Prostate gland (tissue), 2 donors: ENCODE data around the gene SLC7A14. TPM values are rescaled to one million over a fixed set of nuclear protein-coding genes. Genes with fewer than 3 reads are reported as not detected.

ENCODE experiments used
- DNase-seq: peaks from one replicate; pipeline ENCODE4 v3.0.0-alpha.2; 2019; ENCODE audit warnings: low spot score
- H3K27ac ChIP-seq, 2 donors: fragments of 200-600 bp; sonication (generic); 2 replicates each; pipeline ENCODE4 v1.5.1; 2017 to 2019
- H3K27me3 ChIP-seq: fragments of 200-600 bp; sonication (generic); replicated peaks from 2 replicates; pipeline ENCODE4 v1.5.1; 2019; ENCODE audit not compliant: insufficient read depth
- H3K36me3 ChIP-seq, 2 donors: fragments of 200-600 bp; sonication (generic); 1 replicate in 1 of 2; 2 replicates in 1 of 2; pipeline versions ENCODE4 v1.5.1 to v1.8.1; 2017 to 2019
- H3K4me1 ChIP-seq: fragments of 200-600 bp; sonication (generic); replicated peaks from 2 replicates; pipeline ENCODE4 v1.5.1; 2019
- H3K4me3 ChIP-seq, 2 donors: fragments of 200-600 bp; sonication (generic); 2 replicates each; pipeline ENCODE4 v1.5.1; 2017 to 2019
- H3K9me3 ChIP-seq: fragments of 200-600 bp; sonication (generic); 2 replicates; pipeline ENCODE4 v1.5.1; 2017
- POLR2A ChIP-seq: fragments of 450-650 bp; IDR thresholded peaks from one replicate; pipeline ENCODE4 v1.6.1; 2016; ENCODE audit warnings: antibody characterized with exemption, mild to moderate bottlenecking
- POLR2AphosphoS5 ChIP-seq: sonication (generic); formaldehyde crosslinking; IDR thresholded peaks from one replicate; pipeline ENCODE4 v1.6.1; 2017; ENCODE audit warnings: antibody characterized with exemption
- WGBS: methylation state at CpG from one replicate; pipeline ENCODE4 v1.1.5; 2018; 5-methylcytosine and 5-hydroxymethylcytosine counted together
- intact Hi-C: fragments of 100-400 bp; cut with DNase I; formaldehyde crosslinking; loops from one replicate; pipeline ENCODE4 v1.14.2; 2022
- total RNA-seq, 2 donors: library from RNA; depleted of rRNA; stranded (reverse); fragments of >200 nt; gene quantifications; one replicate each; pipeline ENCODE4 v1.1.0, GENCODE V29; 2016
- TF ChIP-seq, protein P1 (sequence below), 4 experiments: fragments of 200-600 bp in 2 of 4; fragments of 450-650 bp in 2 of 4; sonication (generic) in 2 of 4; IDR thresholded peaks; 1 replicate in 3 of 4; 2 replicates in 1 of 4; pipeline ENCODE4 v1.5.1; 2016 to 2019; ENCODE audit warnings: antibody characterized with exemption in 4 of 4, mild to moderate bottlenecking in 2 of 4, moderate library complexity in 2 of 4

The SLC7A14 gene
- total RNA-seq, 2 donors from 2014 or later, result 0.05 to 0.11 TPM

DNA sequence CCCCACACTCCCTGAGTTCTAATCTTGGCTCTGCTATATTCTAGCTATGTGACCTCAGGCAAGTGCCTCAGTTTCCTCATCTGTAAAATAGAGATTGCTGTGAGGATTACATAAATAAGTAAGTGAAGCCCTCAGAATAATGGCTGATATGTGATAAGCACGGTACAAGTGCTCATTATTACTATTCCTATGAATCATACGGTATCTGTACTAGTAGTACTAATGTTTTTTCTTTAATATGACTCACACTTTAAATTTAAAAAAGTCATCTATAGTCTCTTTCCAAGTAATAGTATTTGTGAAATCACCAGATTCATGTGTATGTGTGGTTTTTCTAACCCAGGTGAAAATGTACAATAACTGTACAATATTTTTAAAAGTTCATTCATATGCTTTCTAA lies 108.5 kb downstream of the SLC7A14 start:
- Histone ChIP-seq H3K27me3 (no peaks in the 10 kb centered on the region), H3K4me1 (no peaks in the 10 kb centered on the region), H3K4me3 (no peak overlapping the region), H3K36me3 (no peaks in the 10 kb centered on the region), H3K9me3 (no peaks in the 10 kb centered on the region), H3K27ac (no peak overlapping the region)
- no peak for DNase-seq
- intact Hi-C loops, result no loop called here
- WGBS, result 66% methylated on average over 2 of the region's 2 CpGs
- TF ChIP-seq, protein P1, sequence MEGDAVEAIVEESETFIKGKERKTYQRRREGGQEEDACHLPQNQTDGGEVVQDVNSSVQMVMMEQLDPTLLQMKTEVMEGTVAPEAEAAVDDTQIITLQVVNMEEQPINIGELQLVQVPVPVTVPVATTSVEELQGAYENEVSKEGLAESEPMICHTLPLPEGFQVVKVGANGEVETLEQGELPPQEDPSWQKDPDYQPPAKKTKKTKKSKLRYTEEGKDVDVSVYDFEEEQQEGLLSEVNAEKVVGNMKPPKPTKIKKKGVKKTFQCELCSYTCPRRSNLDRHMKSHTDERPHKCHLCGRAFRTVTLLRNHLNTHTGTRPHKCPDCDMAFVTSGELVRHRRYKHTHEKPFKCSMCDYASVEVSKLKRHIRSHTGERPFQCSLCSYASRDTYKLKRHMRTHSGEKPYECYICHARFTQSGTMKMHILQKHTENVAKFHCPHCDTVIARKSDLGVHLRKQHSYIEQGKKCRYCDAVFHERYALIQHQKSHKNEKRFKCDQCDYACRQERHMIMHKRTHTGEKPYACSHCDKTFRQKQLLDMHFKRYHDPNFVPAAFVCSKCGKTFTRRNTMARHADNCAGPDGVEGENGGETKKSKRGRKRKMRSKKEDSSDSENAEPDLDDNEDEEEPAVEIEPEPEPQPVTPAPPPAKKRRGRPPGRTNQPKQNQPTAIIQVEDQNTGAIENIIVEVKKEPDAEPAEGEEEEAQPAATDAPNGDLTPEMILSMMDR (IDR thresholded peaks at IDR 0.05), result no peak
- TF ChIP-seq POLR2AphosphoS5, result no peak
- no peak for TF ChIP-seq POLR2A

DNA sequence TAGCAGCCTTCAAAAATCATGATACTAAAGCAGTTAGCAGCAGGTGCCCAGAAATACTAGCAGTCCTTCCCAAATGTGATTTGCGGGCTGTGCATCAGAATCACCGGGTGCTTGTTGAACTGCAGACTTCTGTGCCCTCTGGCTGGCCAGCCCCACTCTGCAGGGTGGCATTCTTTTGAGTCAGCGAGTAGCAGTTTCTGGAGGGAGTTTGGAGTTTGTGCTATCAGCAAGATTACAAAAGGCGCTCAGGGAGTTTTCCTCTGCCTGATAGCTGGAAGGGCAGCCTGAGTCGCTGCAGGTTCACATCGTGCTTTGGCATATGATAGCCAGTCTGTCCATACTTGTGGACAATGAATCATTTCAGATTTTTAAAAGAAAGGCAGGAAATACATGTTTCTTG lies 109.6 kb downstream of the SLC7A14 start:
- no peaks in the 10 kb centered on the region for H3K36me3 ChIP-seq
- no peaks in the 10 kb centered on the region for H3K4me1 ChIP-seq
- DNase-seq, result no peak
- 84% methylated on average over 6 of the region's 6 CpGs for WGBS
- H3K9me3 ChIP-seq, result no peaks in the 10 kb centered on the region
- H3K4me3 ChIP-seq, result no peak overlapping the region
- TF ChIP-seq POLR2A, result no peak
- H3K27ac ChIP-seq, result no peak overlapping the region
- intact Hi-C loops, result no loop called here
- H3K27me3 ChIP-seq, result no peaks in the 10 kb centered on the region

DNA sequence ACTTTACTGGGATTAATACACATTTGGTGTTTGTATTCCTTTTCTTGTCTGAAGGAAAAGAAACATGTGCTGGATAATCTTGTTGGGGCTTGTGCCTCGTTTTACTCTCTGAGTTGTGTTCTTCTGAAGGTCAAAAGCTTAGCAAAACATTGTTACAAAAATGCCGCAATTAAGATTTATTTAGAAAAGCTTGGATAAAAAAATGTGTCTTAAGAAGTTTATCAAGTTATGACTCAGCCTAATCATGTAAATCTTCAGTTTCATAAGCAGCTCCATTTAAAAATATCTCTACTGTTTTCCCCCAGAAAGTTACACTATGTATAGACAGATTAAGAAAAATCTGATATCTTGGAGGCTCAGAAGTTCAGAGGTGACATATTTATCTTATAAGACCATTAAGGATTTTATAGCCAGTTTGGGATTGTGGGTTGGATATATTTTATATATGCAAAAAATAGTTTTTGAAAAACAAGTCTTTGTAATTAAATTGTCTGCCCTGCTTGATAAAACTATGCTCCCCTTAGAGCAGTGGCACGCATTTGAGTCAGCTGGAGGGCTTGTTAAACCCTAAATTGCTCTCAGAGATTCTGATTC lies 110.7 kb downstream of the SLC7A14 start:
- intact Hi-C loops, result no loop called here
- no peaks in the 10 kb centered on the region for H3K4me1 ChIP-seq
- no peaks in the 10 kb centered on the region for H3K27me3 ChIP-seq
- DNase-seq, result no peak
- WGBS, result 45% methylated on average over 3 of the region's 3 CpGs
- no peak overlapping the region for H3K4me3 ChIP-seq
- H3K27ac ChIP-seq, result no peak overlapping the region
- TF ChIP-seq, protein P1 (IDR thresholded peaks at IDR 0.05), result no peak
- no peak for TF ChIP-seq POLR2A
- no peak for TF ChIP-seq POLR2AphosphoS5
- H3K9me3 ChIP-seq, result no peaks in the 10 kb centered on the region
- no peaks in the 10 kb centered on the region for H3K36me3 ChIP-seq

DNA sequence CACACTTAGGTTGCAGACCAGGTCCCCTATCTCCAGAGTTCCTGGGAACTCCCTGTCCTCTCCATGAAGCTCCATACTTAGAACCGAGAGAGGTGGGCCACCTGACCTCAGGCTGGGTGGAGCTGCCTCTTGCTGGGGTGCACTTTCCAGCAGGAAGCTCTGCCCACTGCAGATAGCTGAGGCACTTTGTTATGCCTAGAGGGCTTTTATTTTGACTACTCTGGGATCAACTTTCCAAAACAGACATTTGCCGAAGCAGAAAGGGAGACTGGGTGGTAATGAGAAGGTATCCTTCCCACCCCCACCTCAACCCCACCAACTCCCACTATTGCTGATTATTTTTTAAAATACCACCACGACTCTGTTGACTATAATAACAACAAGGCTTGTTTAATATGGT lies 112.5 kb downstream of the SLC7A14 start:
- Histone ChIP-seq H3K27ac (no peak overlapping the region), H3K4me1 (peaks cover 12% of the 10 kb centered on the region), H3K27me3 (no peaks in the 10 kb centered on the region), H3K9me3 (no peaks in the 10 kb centered on the region), H3K36me3 (no peaks in the 10 kb centered on the region), H3K4me3 (no peak overlapping the region)
- TF ChIP-seq POLR2AphosphoS5 (no peak), POLR2A (no peak)
- TF ChIP-seq, protein P1 (IDR thresholded peaks at IDR 0.05), result no peak
- no peak for DNase-seq
- WGBS, result 61% methylated on average over 3 of the region's 3 CpGs
- intact Hi-C loops, result no loop called here

DNA sequence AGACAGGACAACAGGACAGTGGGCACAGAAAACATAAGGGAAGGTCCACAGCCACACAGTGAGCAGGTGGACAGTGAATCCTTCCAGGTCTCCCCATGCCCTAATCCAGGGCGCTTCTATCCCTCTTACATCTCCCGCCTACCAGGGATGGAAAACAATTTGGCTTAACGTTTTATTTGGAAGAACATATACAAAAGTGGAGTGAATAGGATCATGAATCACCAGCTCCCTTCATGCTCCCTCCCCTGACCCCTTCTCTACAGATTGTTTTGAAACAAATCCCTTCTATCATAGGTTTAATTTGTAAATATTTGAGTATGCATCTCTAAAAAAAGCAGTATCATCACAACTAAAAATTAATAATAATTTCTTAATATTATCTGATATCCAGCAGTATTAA lies 114.7 kb downstream of the SLC7A14 start:
- H3K4me3 ChIP-seq, result no peak overlapping the region
- DNase-seq, result no peak
- TF ChIP-seq POLR2A (no peak), POLR2AphosphoS5 (no peak)
- TF ChIP-seq, protein P1 (IDR thresholded peaks at IDR 0.05), result no peak
- 59% methylated on average over 3 of the region's 3 CpGs for WGBS
- intact Hi-C loops, result no loop called here
- no peaks in the 10 kb centered on the region for H3K36me3 ChIP-seq
- H3K27me3 ChIP-seq, result no peaks in the 10 kb centered on the region
- no peaks in the 10 kb centered on the region for H3K9me3 ChIP-seq
- no peak overlapping the region for H3K27ac ChIP-seq
- H3K4me1 ChIP-seq, result peaks cover 12% of the 10 kb centered on the region
